Left hindlimb (tissue), 1 donor: ENCODE data around the gene GRIK4.

Experiments
- DNase-seq: peaks from one replicate; pipeline ENCODE4 v3.0.0-alpha.2; 2018

The GRIK4 gene

GRCh38 chr11:120642196-120642894 lies 130.8 kb downstream of the GRIK4 start:
- no peak for DNase-seq

- DNase-seq, result no peak
Observed at GRCh38 chr11:120643284-120643683, 131.7 kb downstream of the GRIK4 start.

GRCh38 chr11:120645639-120646038 lies 134.1 kb downstream of the GRIK4 start:
- DNase-seq, result no peak

- no peak for DNase-seq
Observed at GRCh38 chr11:120646206-120646605, 134.7 kb downstream of the GRIK4 start.

- DNase-seq, result no peak
Observed at GRCh38 chr11:120647681-120648080, 136.1 kb downstream of the GRIK4 start.

- no peak for DNase-seq
Observed at GRCh38 chr11:120648771-120649170, 137.2 kb downstream of the GRIK4 start.

GRCh38 chr11:120649316-120649715 lies 137.8 kb downstream of the GRIK4 start:
- DNase-seq, result no peak

- DNase-seq, result no peak
Observed at GRCh38 chr11:120651396-120651795, 139.8 kb downstream of the GRIK4 start.

- DNase-seq, result no peak
Observed at GRCh38 chr11:120651836-120652235, 140.3 kb downstream of the GRIK4 start.

GRCh38 chr11:120652705-120653335 lies 141.3 kb downstream of the GRIK4 start:
- no peak for DNase-seq

GRCh38 chr11:120655589-120655988 lies 144.0 kb downstream of the GRIK4 start:
- DNase-seq, result no peak

GRCh38 chr11:120657306-120658070 lies 145.9 kb downstream of the GRIK4 start:
- DNase-seq, result no peak

GRCh38 chr11:120658071-120658423 lies 146.5 kb downstream of the GRIK4 start:
- DNase-seq, result no peak

- DNase-seq, result no peak
Observed at GRCh38 chr11:120659076-120659475, 147.5 kb downstream of the GRIK4 start.

- no peak for DNase-seq
Observed at GRCh38 chr11:120660024-120660565, 148.5 kb downstream of the GRIK4 start.

GRCh38 chr11:120662071-120662676 lies 150.6 kb downstream of the GRIK4 start:
- no peak for DNase-seq

- DNase-seq, result no peak
Observed at GRCh38 chr11:120663142-120663541, 151.6 kb downstream of the GRIK4 start.

GRCh38 chr11:120666121-120666639 lies 154.6 kb downstream of the GRIK4 start:
- no peak for DNase-seq

GRCh38 chr11:120667281-120667680 lies 155.7 kb downstream of the GRIK4 start:
- no peak for DNase-seq

GRCh38 chr11:120667934-120668333 lies 156.4 kb downstream of the GRIK4 start:
- no peak for DNase-seq

GRCh38 chr11:120668537-120668936 lies 157.0 kb downstream of the GRIK4 start:
- DNase-seq, result no peak

GRCh38 chr11:120674542-120674941 lies 163.0 kb downstream of the GRIK4 start:
- DNase-seq, result no peak

GRCh38 chr11:120675171-120675570 lies 163.6 kb downstream of the GRIK4 start:
- no peak for DNase-seq
